SK-N-SH (cell line): Measurements from ENCODE around the gene NUP43. TPM values are rescaled to one million over a fixed set of nuclear protein-coding genes. Genes with fewer than 3 reads are reported as not detected.

Source experiments
- CTCF ChIA-PET: fragments of 300-600, 350-600 bp; formaldehyde crosslinking; extraction: SDS; loops from one replicate; lab custom pipeline; 2021; lab: Yijun Ruan, JAX
- POLR2A ChIA-PET: fragments of 350-600 bp; sonication (Branson Sonifier 250); formaldehyde crosslinking; extraction: SDS; loops from one replicate; lab custom pipeline; 2020; ENCODE audit warnings: antibody characterized with exemption, inconsistent platforms; lab: Yijun Ruan, JAX
- DNase-seq: peaks from one replicate; pipeline ENCODE4 v3.0.0; 2012
- H2AFZ ChIP-seq: fragments of 200-600 bp; sonication (generic); 2 replicates; pipeline ENCODE4 v1.8.1; 2016; ENCODE audit warnings: antibody characterized with exemption, mild to moderate bottlenecking, low read depth
- H3F3A ChIP-seq: fragments of 200-600 bp; sonication (generic); replicated peaks from 2 replicates; pipeline ENCODE3; 2016; ENCODE audit warnings: antibody characterized with exemption, mild to moderate bottlenecking; ENCODE audit not compliant: insufficient read depth
- H3K27ac ChIP-seq, 2 experiments: fragments of 200-500 bp in 1 of 2; fragments of 200-600 bp in 1 of 2; sonication (Bioruptor generic) in 1 of 2; sonication (generic), shearing (Covaris generic) in 1 of 2; 2 replicates each; pipeline versions ENCODE4 v1.5.1 to v1.6.1; 2014 to 2016; ENCODE audit warnings: low read depth in 2 of 2, inconsistent platforms in 1 of 2, low read length in 1 of 2, mild to moderate bottlenecking in 1 of 2, mixed read lengths in 1 of 2
- H3K27me3 ChIP-seq: fragments of 200-600 bp; sonication (generic), shearing (Covaris generic); 2 replicates; pipeline ENCODE4 v1.6.1; 2016; ENCODE audit warnings: mixed run types; ENCODE audit not compliant: insufficient read depth
- H3K36me3 ChIP-seq, 2 experiments: fragments of 200-500 bp in 1 of 2; fragments of 200-600 bp in 1 of 2; sonication (Bioruptor generic) in 1 of 2; sonication (generic) in 1 of 2; replicated peaks in 1 of 2; 2 replicates each; pipeline versions ENCODE3 to v1.5.1; 2014 to 2016; ENCODE audit warnings: low read length in 1 of 2, mild to moderate bottlenecking in 1 of 2; ENCODE audit not compliant: insufficient read depth in 2 of 2, control insufficient read depth in 1 of 2
- H3K4me1 ChIP-seq, 2 experiments: fragments of 200-500 bp in 1 of 2; fragments of 200-600 bp in 1 of 2; sonication (Bioruptor generic) in 1 of 2; sonication (generic), shearing (Covaris generic) in 1 of 2; 2 replicates each; pipeline versions ENCODE4 v1.5.1 to v1.6.1; 2014 to 2016; ENCODE audit warnings: low read depth in 1 of 2, low read length in 1 of 2, mixed run types in 1 of 2; ENCODE audit not compliant: insufficient read depth in 2 of 2, control insufficient read depth in 1 of 2
- H3K4me2 ChIP-seq: fragments of 200-600 bp; sonication (generic), shearing (Covaris generic); 2 replicates; pipeline ENCODE4 v1.6.1; 2017; ENCODE audit warnings: mixed run types
- H3K4me3 ChIP-seq, 2 experiments: fragments of 200-500 bp in 1 of 2; fragments of 200-600 bp in 1 of 2; sonication (Bioruptor generic) in 1 of 2; sonication (generic), shearing (Covaris generic) in 1 of 2; 2 replicates each; pipeline versions ENCODE4 v1.5.1 to v1.8.1; 2014 to 2016; ENCODE audit warnings: low read depth in 2 of 2, inconsistent platforms in 1 of 2, low read length in 1 of 2, mild to moderate bottlenecking in 1 of 2, mixed read lengths in 1 of 2, moderate library complexity in 1 of 2
- H3K79me2 ChIP-seq: fragments of 200-600 bp; sonication (generic); 2 replicates; pipeline ENCODE4 v1.8.1; 2017; ENCODE audit warnings: mild to moderate bottlenecking; ENCODE audit not compliant: insufficient read depth
- H3K9ac ChIP-seq: fragments of 200-600 bp; sonication (generic); 2 replicates; pipeline ENCODE4 v1.6.1; 2017; ENCODE audit warnings: mixed run types
- H3K9me2 ChIP-seq: fragments of 200-600 bp; sonication (generic); 2 replicates; pipeline ENCODE4 v1.6.1; 2017; ENCODE audit warnings: mixed run types
- H3K9me3 ChIP-seq: fragments of 200-600 bp; sonication (generic); 2 replicates; pipeline ENCODE4 v1.6.1; 2017; ENCODE audit warnings: mixed run types, mild to moderate bottlenecking, moderate library complexity
- H4K20me1 ChIP-seq: fragments of 200-600 bp; sonication (generic); 2 replicates; pipeline ENCODE4 v1.6.1; 2017; ENCODE audit warnings: mild to moderate bottlenecking, mixed run types; ENCODE audit not compliant: insufficient read depth
- CHD2 ChIP-seq: fragments of 150-350 bp; IDR thresholded peaks from 2 replicates; pipeline ENCODE4 v1.6.1; 2018; ENCODE audit warnings: low read length; ENCODE audit not compliant: partially characterized antibody
- JUND ChIP-seq: IDR thresholded peaks from 2 replicates; pipeline ENCODE4 v1.4.0; 2012
- MXI1 ChIP-seq: IDR thresholded peaks from 2 replicates; pipeline ENCODE4 v1.6.1; 2012; ENCODE audit warnings: mild to moderate bottlenecking, low read depth, low read length, improper control_type of control experiment
- RAD21 ChIP-seq: IDR thresholded peaks from 2 replicates; pipeline ENCODE4 v1.6.1; 2012; ENCODE audit warnings: mild to moderate bottlenecking, low read length
- REST ChIP-seq: IDR thresholded peaks from 2 replicates; pipeline ENCODE4 v1.6.1; 2012; ENCODE audit warnings: mild to moderate bottlenecking, low read depth, low read length, moderate library complexity
- SMC3 ChIP-seq: IDR thresholded peaks from 2 replicates; pipeline ENCODE4 v1.6.1; 2012; ENCODE audit warnings: low read depth, low read length, improper control_type of control experiment
- TCF12 ChIP-seq: IDR thresholded peaks from 2 replicates; pipeline ENCODE4 v1.4.0; 2012
- WGBS: methylation state at CpG from one replicate; pipeline ENCODE4 v1.1.6; 2017; ENCODE audit warnings: low lambda C conversion rate; 5-methylcytosine and 5-hydroxymethylcytosine counted together
- polyA plus RNA-seq, 3 experiments: library from polyadenylated mRNA; depleted of rRNA; stranded (reverse); fragments of >200 nt; gene quantifications; 2 replicates each; pipeline ENCODE4 v1.2.3, GENCODE V29; 2012
- TF ChIP-seq, protein P1 (sequence below): fragments of 200-600 bp; sonication (generic); IDR thresholded peaks from 2 replicates; pipeline ENCODE4 v1.6.1; 2017; ENCODE audit warnings: antibody characterized with exemption, mild to moderate bottlenecking, moderate library complexity

NUP43 gene
- polyA plus RNA-seq, 1 of the 3 experiments (the other 2 are of a cell fraction) = 10.1 TPM

GRCh38 chr6:149725785-149726184 is 20.5 kb downstream of the NUP43 start:
- Histone ChIP-seq H3K9me2 (no peaks in the 10 kb centered on the region), H2AFZ (no peak overlapping the region), H3K4me1 (no peaks in the 10 kb centered on the region), H3K9ac (no peak overlapping the region), H3K4me2 (no peak overlapping the region), H3K36me3 (peaks cover 27 to 44% of the 10 kb centered on the region in 2 experiments), H4K20me1 (no peaks in the 10 kb centered on the region), H3K27ac (no peak overlapping the region), H3K79me2 (no peaks in the 10 kb centered on the region), H3K4me3 (no peak overlapping the region), H3F3A (peaks cover 16% of the 10 kb centered on the region), H3K9me3 (no peaks in the 10 kb centered on the region), H3K27me3 (no peaks in the 10 kb centered on the region)
- 96% methylated on average over 3 of the region's 3 CpGs for WGBS
- TF ChIP-seq MXI1 = no peak
- TF ChIP-seq JUND = no peak
- no peak for TF ChIP-seq CHD2
- no peak for TF ChIP-seq REST
- POLR2A ChIA-PET = no interaction called here
- no peak for DNase-seq
- CTCF ChIA-PET = no interaction called here

- H4K20me1 ChIP-seq = no peaks in the 10 kb centered on the region
- H3K4me1 ChIP-seq = no peaks in the 10 kb centered on the region
- no peak overlapping the region for H3K9ac ChIP-seq
- no peak overlapping the region for H3K27ac ChIP-seq
- H3K36me3 ChIP-seq = peaks cover 17 to 28% of the 10 kb centered on the region in 2 experiments
- no peak overlapping the region for H3K4me2 ChIP-seq
- CTCF ChIA-PET = interaction anchor here (0.6 to 2.7 kb wide), 14 partner anchors 9 to 191 kb away, joined by 3 to 12 read pairs (median 3); partner anchors contain the start of gene NUP43
- TF ChIP-seq CHD2 = no peak
- no peak for TF ChIP-seq TCF12
- TF ChIP-seq, protein P1, sequence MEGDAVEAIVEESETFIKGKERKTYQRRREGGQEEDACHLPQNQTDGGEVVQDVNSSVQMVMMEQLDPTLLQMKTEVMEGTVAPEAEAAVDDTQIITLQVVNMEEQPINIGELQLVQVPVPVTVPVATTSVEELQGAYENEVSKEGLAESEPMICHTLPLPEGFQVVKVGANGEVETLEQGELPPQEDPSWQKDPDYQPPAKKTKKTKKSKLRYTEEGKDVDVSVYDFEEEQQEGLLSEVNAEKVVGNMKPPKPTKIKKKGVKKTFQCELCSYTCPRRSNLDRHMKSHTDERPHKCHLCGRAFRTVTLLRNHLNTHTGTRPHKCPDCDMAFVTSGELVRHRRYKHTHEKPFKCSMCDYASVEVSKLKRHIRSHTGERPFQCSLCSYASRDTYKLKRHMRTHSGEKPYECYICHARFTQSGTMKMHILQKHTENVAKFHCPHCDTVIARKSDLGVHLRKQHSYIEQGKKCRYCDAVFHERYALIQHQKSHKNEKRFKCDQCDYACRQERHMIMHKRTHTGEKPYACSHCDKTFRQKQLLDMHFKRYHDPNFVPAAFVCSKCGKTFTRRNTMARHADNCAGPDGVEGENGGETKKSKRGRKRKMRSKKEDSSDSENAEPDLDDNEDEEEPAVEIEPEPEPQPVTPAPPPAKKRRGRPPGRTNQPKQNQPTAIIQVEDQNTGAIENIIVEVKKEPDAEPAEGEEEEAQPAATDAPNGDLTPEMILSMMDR = peak; percentile 78
- peak; percentile 48 for TF ChIP-seq SMC3
- peak; percentile 70 for TF ChIP-seq RAD21
- TF ChIP-seq, all 33 proteins: peak for 3
- H3K4me3 ChIP-seq = peak overlapping the region in 1 of 2 experiments; percentile 51; a peak in 1 of 4 replicates
- peaks cover 16% of the 10 kb centered on the region for H3F3A ChIP-seq
- POLR2A ChIA-PET = interaction anchor here (0.7 kb wide), 1 partner anchor 73 kb away, joined by 3 read pairs; no protein-coding TSS in a partner anchor
- no peaks in the 10 kb centered on the region for H3K9me2 ChIP-seq
- 77% methylated on average over 10 of the region's 10 CpGs for WGBS
- H3K27me3 ChIP-seq = no peaks in the 10 kb centered on the region
- no peaks in the 10 kb centered on the region for H3K9me3 ChIP-seq
- H2AFZ ChIP-seq = no peak overlapping the region
- peak; percentile 53 for DNase-seq
- peaks cover 1% of the 10 kb centered on the region; the same call in 1 of the 2 replicates for H3K79me2 ChIP-seq
Observed at GRCh38 chr6:149723771-149724417, 22.4 kb downstream of the NUP43 start.
